ENCODE data around the gene NLN. TPM values are rescaled to one million over a fixed set of nuclear protein-coding genes. Genes with fewer than 3 reads are reported as not detected.

NLN gene
- total RNA-seq, 3 donors from 2014 or later = 13.3 to 23.6 (median 22.2) TPM

GRCh38 chr5:65861830-65862241 is 139.8 kb downstream of the NLN start:
- Histone ChIP-seq H3K36me3 (ENCODE audit: low read depth) (no peaks in the 10 kb centered on the region), H3K9me3 (no peaks in the 10 kb centered on the region), H3K4me1 (ENCODE audit: low read depth) (no peaks in the 10 kb centered on the region), H3K4me3 (no peak overlapping the region)
- DNase-seq (no peak), ATAC-seq (no peak)
- TF ChIP-seq CTCF (IDR thresholded peaks at IDR 0.05) = no peak
- intact Hi-C loops (cut with DNase I, micrococcal nuclease) = no loop called here

DNA sequence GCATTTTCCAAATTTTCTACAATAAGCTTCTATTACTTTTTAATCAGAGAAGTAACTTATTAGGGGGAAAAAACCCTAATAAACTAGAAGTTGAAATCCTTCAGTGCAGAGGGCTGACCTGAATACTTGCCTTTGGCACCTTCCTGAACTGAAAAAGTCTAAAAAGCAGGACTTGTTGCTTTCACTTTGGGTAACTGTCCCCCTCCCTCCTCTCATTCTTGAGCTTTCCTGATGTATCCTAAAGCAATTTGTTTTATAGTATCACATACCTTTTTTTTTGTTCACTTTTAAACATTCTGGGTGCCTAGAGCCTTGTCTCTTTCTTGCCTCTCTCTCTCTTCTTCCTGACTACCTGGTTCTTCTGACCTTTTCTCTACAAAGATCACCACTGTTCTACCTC is 140.4 kb downstream of the NLN start:
- ATAC-seq (no peak), DNase-seq (no peak)
- no peaks in the 10 kb centered on the region for H3K4me1 ChIP-seq (ENCODE audit: low read depth)
- no peak for TF ChIP-seq CTCF (IDR thresholded peaks at IDR 0.05)
- no peaks in the 10 kb centered on the region for H3K9me3 ChIP-seq
- H3K36me3 ChIP-seq (ENCODE audit: low read depth) = no peaks in the 10 kb centered on the region
- no peak overlapping the region for H3K4me3 ChIP-seq
- intact Hi-C loops (cut with DNase I, micrococcal nuclease) = no loop called here

GRCh38 chr5:65863747-65864146 is 141.7 kb downstream of the NLN start:
- H3K9me3 ChIP-seq = no peaks in the 10 kb centered on the region

GRCh38 chr5:65866837-65867521 is 145.0 kb downstream of the NLN start:
- ATAC-seq = no peak
- DNase-seq = no peak
- no peak for TF ChIP-seq CTCF (IDR thresholded peaks at IDR 0.05)

More at GRCh38 chr5:65863747-65864146, 141.7 kb downstream of the NLN start:
- H3K4me1 ChIP-seq (ENCODE audit: low read depth) = no peaks in the 10 kb centered on the region
- ATAC-seq (no peak), DNase-seq (no peak)
- H3K4me3 ChIP-seq = no peak overlapping the region
- no peaks in the 10 kb centered on the region for H3K36me3 ChIP-seq (ENCODE audit: low read depth)
- TF ChIP-seq CTCF (IDR thresholded peaks at IDR 0.05) = no peak
- intact Hi-C loops (cut with DNase I, micrococcal nuclease) = no loop called here

GRCh38 chr5:65867542-65868195 is 145.7 kb downstream of the NLN start:
- Histone ChIP-seq H3K4me3 (no peak overlapping the region), H3K36me3 (ENCODE audit: low read depth) (no peaks in the 10 kb centered on the region), H3K4me1 (ENCODE audit: low read depth) (no peaks in the 10 kb centered on the region), H3K9me3 (no peaks in the 10 kb centered on the region)
- intact Hi-C loops (cut with DNase I, micrococcal nuclease) = no loop called here
- TF ChIP-seq CTCF (IDR thresholded peaks at IDR 0.05) = no peak
- no peak for ATAC-seq
- DNase-seq = no peak

More at GRCh38 chr5:65866837-65867521, 145.0 kb downstream of the NLN start:
- Histone ChIP-seq H3K9me3 (no peaks in the 10 kb centered on the region), H3K4me1 (ENCODE audit: low read depth) (no peaks in the 10 kb centered on the region), H3K36me3 (ENCODE audit: low read depth) (no peaks in the 10 kb centered on the region), H3K4me3 (no peak overlapping the region)
- intact Hi-C loops (cut with DNase I, micrococcal nuclease) = no loop called here

Data from mucosa of descending colon (tissue), 3 donors.